ENCODE measurements around the gene VSTM5.

Gene VSTM5

DNA sequence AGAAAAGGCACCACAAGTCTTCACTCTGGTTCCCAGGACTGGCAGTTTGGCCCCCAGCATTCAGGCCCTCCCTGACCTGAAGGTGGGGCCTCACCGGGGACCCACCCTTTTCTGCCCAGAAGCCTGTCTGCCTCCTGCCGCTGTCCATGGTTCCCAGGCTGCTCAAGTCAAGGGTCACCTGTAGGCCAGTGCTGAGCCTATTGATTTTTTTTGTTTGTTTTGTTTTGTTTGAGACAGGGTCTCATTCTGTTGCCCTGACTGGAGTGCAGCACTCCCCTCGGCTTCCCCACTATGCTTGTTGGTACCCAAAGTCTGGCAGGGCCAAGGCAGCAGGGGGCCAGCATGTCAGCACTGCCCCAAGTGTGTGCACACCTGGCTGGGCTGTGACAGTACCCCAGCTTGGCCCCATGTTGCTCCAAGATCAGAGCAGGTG lies 77.4 kb downstream of the VSTM5 start:
- TF ChIP-seq, protein P1, sequence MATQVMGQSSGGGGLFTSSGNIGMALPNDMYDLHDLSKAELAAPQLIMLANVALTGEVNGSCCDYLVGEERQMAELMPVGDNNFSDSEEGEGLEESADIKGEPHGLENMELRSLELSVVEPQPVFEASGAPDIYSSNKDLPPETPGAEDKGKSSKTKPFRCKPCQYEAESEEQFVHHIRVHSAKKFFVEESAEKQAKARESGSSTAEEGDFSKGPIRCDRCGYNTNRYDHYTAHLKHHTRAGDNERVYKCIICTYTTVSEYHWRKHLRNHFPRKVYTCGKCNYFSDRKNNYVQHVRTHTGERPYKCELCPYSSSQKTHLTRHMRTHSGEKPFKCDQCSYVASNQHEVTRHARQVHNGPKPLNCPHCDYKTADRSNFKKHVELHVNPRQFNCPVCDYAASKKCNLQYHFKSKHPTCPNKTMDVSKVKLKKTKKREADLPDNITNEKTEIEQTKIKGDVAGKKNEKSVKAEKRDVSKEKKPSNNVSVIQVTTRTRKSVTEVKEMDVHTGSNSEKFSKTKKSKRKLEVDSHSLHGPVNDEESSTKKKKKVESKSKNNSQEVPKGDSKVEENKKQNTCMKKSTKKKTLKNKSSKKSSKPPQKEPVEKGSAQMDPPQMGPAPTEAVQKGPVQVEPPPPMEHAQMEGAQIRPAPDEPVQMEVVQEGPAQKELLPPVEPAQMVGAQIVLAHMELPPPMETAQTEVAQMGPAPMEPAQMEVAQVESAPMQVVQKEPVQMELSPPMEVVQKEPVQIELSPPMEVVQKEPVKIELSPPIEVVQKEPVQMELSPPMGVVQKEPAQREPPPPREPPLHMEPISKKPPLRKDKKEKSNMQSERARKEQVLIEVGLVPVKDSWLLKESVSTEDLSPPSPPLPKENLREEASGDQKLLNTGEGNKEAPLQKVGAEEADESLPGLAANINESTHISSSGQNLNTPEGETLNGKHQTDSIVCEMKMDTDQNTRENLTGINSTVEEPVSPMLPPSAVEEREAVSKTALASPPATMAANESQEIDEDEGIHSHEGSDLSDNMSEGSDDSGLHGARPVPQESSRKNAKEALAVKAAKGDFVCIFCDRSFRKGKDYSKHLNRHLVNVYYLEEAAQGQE (IDR thresholded peaks at IDR 0.05; ENCODE audit: low read depth) = peak; percentile 81
- TF ChIP-seq FOXM1 (IDR thresholded peaks at IDR 0.05; ENCODE audit: borderline replicate concordance, low read depth) (no peak), CEBPB (IDR thresholded peaks at IDR 0.05) (no peak), RAD21 (IDR thresholded peaks at IDR 0.05; ENCODE audit: low read depth) (no peak), ZBTB7A (IDR thresholded peaks at IDR 0.05; ENCODE audit: low read depth) (no peak)
- TF ChIP-seq, protein P2, sequence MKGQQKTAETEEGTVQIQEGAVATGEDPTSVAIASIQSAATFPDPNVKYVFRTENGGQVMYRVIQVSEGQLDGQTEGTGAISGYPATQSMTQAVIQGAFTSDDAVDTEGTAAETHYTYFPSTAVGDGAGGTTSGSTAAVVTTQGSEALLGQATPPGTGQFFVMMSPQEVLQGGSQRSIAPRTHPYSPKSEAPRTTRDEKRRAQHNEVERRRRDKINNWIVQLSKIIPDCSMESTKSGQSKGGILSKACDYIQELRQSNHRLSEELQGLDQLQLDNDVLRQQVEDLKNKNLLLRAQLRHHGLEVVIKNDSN (IDR thresholded peaks at IDR 0.05) = no peak

DNA sequence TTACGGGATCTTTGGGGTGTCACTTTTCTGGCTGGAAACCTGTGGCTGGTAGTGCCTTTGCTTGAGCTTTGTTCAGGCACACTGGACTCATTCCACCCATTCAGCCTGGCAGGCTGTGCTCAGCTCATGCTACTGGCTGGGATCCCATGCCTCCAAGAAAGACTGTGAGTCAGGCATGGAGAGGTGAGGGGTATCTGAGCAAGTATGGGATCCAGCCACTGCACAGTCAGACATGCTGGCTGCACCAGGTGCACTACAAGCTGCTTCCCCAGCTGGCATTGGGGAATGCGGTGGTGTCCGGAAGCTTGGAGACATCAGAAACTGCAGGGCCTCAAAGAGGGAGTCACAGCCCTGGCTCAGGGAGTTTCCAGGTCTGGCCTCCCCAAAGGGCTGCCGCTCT lies 78.3 kb downstream of the VSTM5 start:
- TF ChIP-seq, protein P2 (IDR thresholded peaks at IDR 0.05) = no peak
- no peak for TF ChIP-seq YY1 (IDR thresholded peaks at IDR 0.05; ENCODE audit: low read depth)
- TF ChIP-seq TEAD4 (IDR thresholded peaks at IDR 0.05) = no peak
- TF ChIP-seq CREB1 (IDR thresholded peaks at IDR 0.05; ENCODE audit: low read depth) = no peak
- TF ChIP-seq ZBTB7A (IDR thresholded peaks at IDR 0.05; ENCODE audit: low read depth) = no peak
- TF ChIP-seq, protein P3, sequence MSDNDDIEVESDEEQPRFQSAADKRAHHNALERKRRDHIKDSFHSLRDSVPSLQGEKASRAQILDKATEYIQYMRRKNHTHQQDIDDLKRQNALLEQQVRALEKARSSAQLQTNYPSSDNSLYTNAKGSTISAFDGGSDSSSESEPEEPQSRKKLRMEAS (IDR thresholded peaks at IDR 0.05) = no peak
- TF ChIP-seq NFIC (IDR thresholded peaks at IDR 0.05) = no peak
- TF ChIP-seq TAF1 (IDR thresholded peaks at IDR 0.05; ENCODE audit: low read depth) = no peak
- no peak for TF ChIP-seq EGR1 (IDR thresholded peaks at IDR 0.05)
- TF ChIP-seq, protein P1 (IDR thresholded peaks at IDR 0.05; ENCODE audit: low read depth) = no peak
- no peak for TF ChIP-seq CEBPB (IDR thresholded peaks at IDR 0.05)
- no peak for TF ChIP-seq FOXM1 (IDR thresholded peaks at IDR 0.05; ENCODE audit: borderline replicate concordance, low read depth)
- TF ChIP-seq RAD21 (IDR thresholded peaks at IDR 0.05; ENCODE audit: low read depth) = no peak
- no peak for TF ChIP-seq EP300 (IDR thresholded peaks at IDR 0.05; ENCODE audit: borderline replicate concordance)
- no peak for TF ChIP-seq TCF12 (IDR thresholded peaks at IDR 0.05; ENCODE audit: low read depth)

DNA sequence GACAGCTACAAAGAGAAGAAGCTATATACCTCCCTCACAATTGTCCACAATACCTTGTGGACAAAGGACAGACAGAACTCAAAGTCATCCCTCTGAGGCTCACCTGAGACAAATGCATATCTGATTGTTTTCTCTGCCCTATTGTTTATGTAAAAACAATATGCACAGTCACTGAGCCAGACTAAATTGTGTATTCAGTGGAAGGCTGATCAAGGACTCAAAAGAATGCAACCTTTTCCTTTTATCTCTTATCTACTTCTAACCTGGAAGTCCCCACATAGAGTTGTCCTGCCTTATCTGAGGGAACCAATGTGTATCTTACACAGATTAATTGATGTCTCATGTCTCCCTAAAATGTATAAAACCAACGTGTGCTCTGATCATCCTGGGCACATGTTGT lies 80.3 kb downstream of the VSTM5 start:
- TF ChIP-seq TCF12 (IDR thresholded peaks at IDR 0.05; ENCODE audit: low read depth) = no peak

Measured in Ishikawa (cell line).